ENCODE data around the gene ROBO1. TPM values are rescaled to one million over a fixed set of nuclear protein-coding genes. Genes with fewer than 3 reads are reported as not detected.

The ROBO1 gene
- total and polyA plus RNA-seq, 2 of the 13 experiments (the other 11 are each of a cell fraction or from before 2014, with no cell fraction given): 52.2 to 71.0 TPM

- TF ChIP-seq ZNF607 (CRISPR knock-in tag; IDR thresholded peaks at IDR 0.05; ENCODE audit: borderline replicate concordance): no peak
- TF ChIP-seq THRA (CRISPR knock-in tag; IDR thresholded peaks at IDR 0.05; ENCODE audit: borderline replicate concordance): 0 out of 2 replicates have a peak, but pooled peaks have one; percentile 20
- no peak for TF ChIP-seq FOSL1 (CRISPR knock-in tag; IDR thresholded peaks at IDR 0.05; ENCODE audit: borderline replicate concordance)
- no peak for TF ChIP-seq FIP1L1 (IDR thresholded peaks at IDR 0.05; ENCODE audit: borderline replicate concordance, insufficient read depth, low read depth, low read length)
- TF ChIP-seq, protein P1, sequence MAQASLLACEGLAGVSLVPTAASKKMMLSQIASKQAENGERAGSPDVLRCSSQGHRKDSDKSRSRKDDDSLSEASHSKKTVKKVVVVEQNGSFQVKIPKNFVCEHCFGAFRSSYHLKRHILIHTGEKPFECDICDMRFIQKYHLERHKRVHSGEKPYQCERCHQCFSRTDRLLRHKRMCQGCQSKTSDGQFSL (CRISPR knock-in tag; IDR thresholded peaks at IDR 0.05): no peak
- TF ChIP-seq SALL2 (CRISPR knock-in tag; IDR thresholded peaks at IDR 0.05): peak; percentile 51; the same call in 1 of the 2 replicates
- TF ChIP-seq SETDB1 (CRISPR knock-in tag; IDR thresholded peaks at IDR 0.05; ENCODE audit: borderline replicate concordance): no peak
- TF ChIP-seq CEBPG (CRISPR knock-in tag; IDR thresholded peaks at IDR 0.05): no peak
- TF ChIP-seq ZNF33A (CRISPR knock-in tag; IDR thresholded peaks at IDR 0.05; ENCODE audit: borderline replicate concordance): peak; percentile 53; the same call in 1 of the 2 replicates
- peak; percentile 53 for TF ChIP-seq CTCF (CRISPR knock-in tag; IDR thresholded peaks at IDR 0.05)
- TF ChIP-seq TCF7 (IDR thresholded peaks at IDR 0.05; ENCODE audit: low read depth): no peak
- TF ChIP-seq FOXA1 (IDR thresholded peaks at IDR 0.05): no peak
- no peak for TF ChIP-seq FOXA1 (CRISPR knock-in tag; IDR thresholded peaks at IDR 0.05)
- no peak for TF ChIP-seq HIC2 (CRISPR knock-in tag; IDR thresholded peaks at IDR 0.05; ENCODE audit: low read depth)
- no peak; the same call in 1 of the 2 replicates for TF ChIP-seq FOXC1 (CRISPR knock-in tag; IDR thresholded peaks at IDR 0.05; ENCODE audit: borderline replicate concordance)
- TF ChIP-seq, protein P2, sequence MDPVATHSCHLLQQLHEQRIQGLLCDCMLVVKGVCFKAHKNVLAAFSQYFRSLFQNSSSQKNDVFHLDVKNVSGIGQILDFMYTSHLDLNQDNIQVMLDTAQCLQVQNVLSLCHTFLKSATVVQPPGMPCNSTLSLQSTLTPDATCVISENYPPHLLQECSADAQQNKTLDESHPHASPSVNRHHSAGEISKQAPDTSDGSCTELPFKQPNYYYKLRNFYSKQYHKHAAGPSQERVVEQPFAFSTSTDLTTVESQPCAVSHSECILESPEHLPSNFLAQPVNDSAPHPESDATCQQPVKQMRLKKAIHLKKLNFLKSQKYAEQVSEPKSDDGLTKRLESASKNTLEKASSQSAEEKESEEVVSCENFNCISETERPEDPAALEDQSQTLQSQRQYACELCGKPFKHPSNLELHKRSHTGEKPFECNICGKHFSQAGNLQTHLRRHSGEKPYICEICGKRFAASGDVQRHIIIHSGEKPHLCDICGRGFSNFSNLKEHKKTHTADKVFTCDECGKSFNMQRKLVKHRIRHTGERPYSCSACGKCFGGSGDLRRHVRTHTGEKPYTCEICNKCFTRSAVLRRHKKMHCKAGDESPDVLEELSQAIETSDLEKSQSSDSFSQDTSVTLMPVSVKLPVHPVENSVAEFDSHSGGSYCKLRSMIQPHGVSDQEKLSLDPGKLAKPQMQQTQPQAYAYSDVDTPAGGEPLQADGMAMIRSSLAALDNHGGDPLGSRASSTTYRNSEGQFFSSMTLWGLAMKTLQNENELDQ (CRISPR knock-in tag; IDR thresholded peaks at IDR 0.05; ENCODE audit: borderline replicate concordance): no peak
- TF ChIP-seq POGZ (CRISPR knock-in tag; IDR thresholded peaks at IDR 0.05): peak; percentile 94
- TF ChIP-seq, protein P3, sequence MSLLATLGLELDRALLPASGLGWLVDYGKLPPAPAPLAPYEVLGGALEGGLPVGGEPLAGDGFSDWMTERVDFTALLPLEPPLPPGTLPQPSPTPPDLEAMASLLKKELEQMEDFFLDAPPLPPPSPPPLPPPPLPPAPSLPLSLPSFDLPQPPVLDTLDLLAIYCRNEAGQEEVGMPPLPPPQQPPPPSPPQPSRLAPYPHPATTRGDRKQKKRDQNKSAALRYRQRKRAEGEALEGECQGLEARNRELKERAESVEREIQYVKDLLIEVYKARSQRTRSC (CRISPR knock-in tag; IDR thresholded peaks at IDR 0.05; ENCODE audit: low read depth): no peak
- no peak for TF ChIP-seq SYNCRIP (IDR thresholded peaks at IDR 0.05; ENCODE audit: insufficient read depth, low read depth, low read length)
- TF ChIP-seq JUND (CRISPR knock-in tag; IDR thresholded peaks at IDR 0.05): no peak; the same call in 1 of the 2 replicates
- no peak for TF ChIP-seq KDM1A (CRISPR knock-in tag; IDR thresholded peaks at IDR 0.05)
These were observed 748.5 kb downstream of the ROBO1 start (continued) for GRCh38 chr3:79019137-79019923.
